ENCODE measurements around the gene CYYR1.

CYYR1 gene

GRCh38 chr21:26449161-26449560 is 123.9 kb downstream of the CYYR1 start:
- no peak overlapping the region for H3K4me3 ChIP-seq
- no peaks in the 10 kb centered on the region for H3K36me3 ChIP-seq (ENCODE audit: insufficient read depth, low read length)
- no peak for DNase-seq (ENCODE audit: low read depth, low spot score)
- H3K9me3 ChIP-seq (ENCODE audit: low read depth, low read length) = no peaks in the 10 kb centered on the region
- no peak overlapping the region for H3K27ac ChIP-seq
- TF ChIP-seq EZH2 (IDR thresholded peaks at IDR 0.05) (no peak), FOXP2 (optimal IDR thresholded peaks at IDR 0.05; ENCODE audit: control extremely low read depth, extremely low read length, insufficient read depth) (no peak), POLR2AphosphoS5 (IDR thresholded peaks at IDR 0.05; ENCODE audit: borderline replicate concordance, low read depth, low read length) (no peak)
- no peak overlapping the region for H3K9ac ChIP-seq (ENCODE audit: insufficient read length)

- no peaks in the 10 kb centered on the region for H3K9me3 ChIP-seq (ENCODE audit: low read depth, low read length)
- no peak for TF ChIP-seq FOXP2 (optimal IDR thresholded peaks at IDR 0.05; ENCODE audit: control extremely low read depth, extremely low read length, insufficient read depth)
- H3K36me3 ChIP-seq (ENCODE audit: insufficient read depth, low read length) = no peaks in the 10 kb centered on the region
- H3K27ac ChIP-seq = no peak overlapping the region
- H3K4me3 ChIP-seq = no peak overlapping the region
- DNase-seq (ENCODE audit: low read depth, low spot score) = no peak
- H3K9ac ChIP-seq (ENCODE audit: insufficient read length) = no peak overlapping the region
Observed at GRCh38 chr21:26448751-26449150, 124.3 kb downstream of the CYYR1 start.

GRCh38 chr21:26447932-26448475 is 125.1 kb downstream of the CYYR1 start:
- Histone ChIP-seq H3K9me3 (ENCODE audit: low read depth, low read length) (no peaks in the 10 kb centered on the region), H3K9ac (ENCODE audit: insufficient read length) (no peak overlapping the region), H3K4me3 (no peak overlapping the region), H3K36me3 (ENCODE audit: insufficient read depth, low read length) (no peaks in the 10 kb centered on the region), H3K27ac (no peak overlapping the region)
- DNase-seq (ENCODE audit: low read depth, low spot score) = no peak
- TF ChIP-seq POLR2AphosphoS5 (IDR thresholded peaks at IDR 0.05; ENCODE audit: borderline replicate concordance, low read depth, low read length) (no peak), FOXP2 (optimal IDR thresholded peaks at IDR 0.05; ENCODE audit: control extremely low read depth, extremely low read length, insufficient read depth) (no peak), EZH2 (IDR thresholded peaks at IDR 0.05) (no peak)

- no peak for DNase-seq (ENCODE audit: low read depth, low spot score)
- Histone ChIP-seq H3K9ac (ENCODE audit: insufficient read length) (no peak overlapping the region), H3K27ac (no peak overlapping the region), H3K4me3 (no peak overlapping the region), H3K36me3 (ENCODE audit: insufficient read depth, low read length) (no peaks in the 10 kb centered on the region), H3K9me3 (ENCODE audit: low read depth, low read length) (no peaks in the 10 kb centered on the region)
- TF ChIP-seq EZH2 (IDR thresholded peaks at IDR 0.05) = no peak
- TF ChIP-seq FOXP2 (optimal IDR thresholded peaks at IDR 0.05; ENCODE audit: control extremely low read depth, extremely low read length, insufficient read depth) = no peak
- no peak for TF ChIP-seq POLR2AphosphoS5 (IDR thresholded peaks at IDR 0.05; ENCODE audit: borderline replicate concordance, low read depth, low read length)
Observed at GRCh38 chr21:26445440-26445839, 127.6 kb downstream of the CYYR1 start.

GRCh38 chr21:26444646-26445045 is 128.4 kb downstream of the CYYR1 start:
- no peaks in the 10 kb centered on the region for H3K9me3 ChIP-seq (ENCODE audit: low read depth, low read length)
- H3K27ac ChIP-seq = no peak overlapping the region
- H3K9ac ChIP-seq (ENCODE audit: insufficient read length) = no peak overlapping the region
- no peak for DNase-seq (ENCODE audit: low read depth, low spot score)
- TF ChIP-seq FOXP2 (optimal IDR thresholded peaks at IDR 0.05; ENCODE audit: control extremely low read depth, extremely low read length, insufficient read depth) = no peak
- no peak for TF ChIP-seq POLR2AphosphoS5 (IDR thresholded peaks at IDR 0.05; ENCODE audit: borderline replicate concordance, low read depth, low read length)
- TF ChIP-seq EZH2 (IDR thresholded peaks at IDR 0.05) = no peak
- H3K36me3 ChIP-seq (ENCODE audit: insufficient read depth, low read length) = no peaks in the 10 kb centered on the region
- no peak overlapping the region for H3K4me3 ChIP-seq

- DNase-seq (ENCODE audit: low read depth, low spot score) = no peak
Observed at GRCh38 chr21:26443867-26444266, 129.2 kb downstream of the CYYR1 start.

GRCh38 chr21:26443291-26443690 is 129.8 kb downstream of the CYYR1 start:
- TF ChIP-seq EZH2 (IDR thresholded peaks at IDR 0.05) = no peak
- no peak for TF ChIP-seq FOXP2 (optimal IDR thresholded peaks at IDR 0.05; ENCODE audit: control extremely low read depth, extremely low read length, insufficient read depth)
- no peak for TF ChIP-seq POLR2AphosphoS5 (IDR thresholded peaks at IDR 0.05; ENCODE audit: borderline replicate concordance, low read depth, low read length)
- Histone ChIP-seq H3K9ac (ENCODE audit: insufficient read length) (no peak overlapping the region), H3K36me3 (ENCODE audit: insufficient read depth, low read length) (no peaks in the 10 kb centered on the region), H3K27ac (no peak overlapping the region), H3K9me3 (ENCODE audit: low read depth, low read length) (no peaks in the 10 kb centered on the region), H3K4me3 (no peak overlapping the region)
- no peak for DNase-seq (ENCODE audit: low read depth, low spot score)

More at GRCh38 chr21:26443867-26444266, 129.2 kb downstream of the CYYR1 start:
- TF ChIP-seq POLR2AphosphoS5 (IDR thresholded peaks at IDR 0.05; ENCODE audit: borderline replicate concordance, low read depth, low read length) (no peak), FOXP2 (optimal IDR thresholded peaks at IDR 0.05; ENCODE audit: control extremely low read depth, extremely low read length, insufficient read depth) (no peak), EZH2 (IDR thresholded peaks at IDR 0.05) (no peak)
- Histone ChIP-seq H3K27ac (no peak overlapping the region), H3K9ac (ENCODE audit: insufficient read length) (no peak overlapping the region), H3K9me3 (ENCODE audit: low read depth, low read length) (no peaks in the 10 kb centered on the region), H3K36me3 (ENCODE audit: insufficient read depth, low read length) (no peaks in the 10 kb centered on the region), H3K4me3 (no peak overlapping the region)

- no peak for DNase-seq (ENCODE audit: low read depth, low spot score)
- Histone ChIP-seq H3K36me3 (ENCODE audit: insufficient read depth, low read length) (no peaks in the 10 kb centered on the region), H3K9me3 (ENCODE audit: low read depth, low read length) (no peaks in the 10 kb centered on the region), H3K4me3 (no peak overlapping the region), H3K9ac (ENCODE audit: insufficient read length) (no peak overlapping the region), H3K27ac (no peak overlapping the region)
- TF ChIP-seq POLR2AphosphoS5 (IDR thresholded peaks at IDR 0.05; ENCODE audit: borderline replicate concordance, low read depth, low read length) = no peak
Observed at GRCh38 chr21:26441149-26441548, 131.9 kb downstream of the CYYR1 start.

GRCh38 chr21:26438976-26439375 is 134.1 kb downstream of the CYYR1 start:
- no peak overlapping the region for H3K27ac ChIP-seq
- no peak for DNase-seq (ENCODE audit: low read depth, low spot score)
- H3K4me3 ChIP-seq = no peak overlapping the region
- H3K36me3 ChIP-seq (ENCODE audit: insufficient read depth, low read length) = no peaks in the 10 kb centered on the region
- no peak overlapping the region for H3K9ac ChIP-seq (ENCODE audit: insufficient read length)
- H3K9me3 ChIP-seq (ENCODE audit: low read depth, low read length) = no peaks in the 10 kb centered on the region
- TF ChIP-seq FOXP2 (optimal IDR thresholded peaks at IDR 0.05; ENCODE audit: control extremely low read depth, extremely low read length, insufficient read depth) (no peak), POLR2AphosphoS5 (IDR thresholded peaks at IDR 0.05; ENCODE audit: borderline replicate concordance, low read depth, low read length) (no peak), EZH2 (IDR thresholded peaks at IDR 0.05) (no peak)
